NCI-H1105 treated with DMSO at 0.1 percent for 48 hours (cell line): Measurements from ENCODE around the gene RBBP8NL.

Experiments
- DNase-seq: peaks from one replicate; lab custom pipeline; 2025; lab: John Stamatoyannopoulos, UW

Gene RBBP8NL

GRCh38 chr20:62427172-62428001 is at the start of gene RBBP8NL:
Gene RBBP8NL, minus strand, starts transcription at chr20:62427539. Its CDS starts 7,892 bp downstream, at chr20:62419647.
- DNase-seq, result peak; percentile 65

- peak; percentile 10 for DNase-seq
These were observed 48.9 kb upstream of the RBBP8NL start for GRCh38 chr20:62476056-62476838.

GRCh38 chr20:62475772-62476055 is 48.4 kb upstream of the RBBP8NL start, which contains the start of gene GATA5:
Gene GATA5, minus strand, starts transcription at chr20:62475995. Its CDS starts 474 bp downstream, at chr20:62475521.
- no peak for DNase-seq

GRCh38 chr20:62475027-62475771 is 47.9 kb upstream of the RBBP8NL start:
- no peak for DNase-seq

GRCh38 chr20:62474604-62475026 is 47.3 kb upstream of the RBBP8NL start:
- no peak for DNase-seq

- no peak for DNase-seq
These were observed 46.6 kb upstream of the RBBP8NL start for GRCh38 chr20:62473717-62474603.

GRCh38 chr20:62472941-62473585 is 45.7 kb upstream of the RBBP8NL start:
- no peak for DNase-seq

- DNase-seq, result no peak
These were observed 45.0 kb upstream of the RBBP8NL start for GRCh38 chr20:62472138-62472940.

- DNase-seq, result no peak
These were observed 43.1 kb upstream of the RBBP8NL start for GRCh38 chr20:62470459-62470858.

GRCh38 chr20:62470001-62470400 is 42.7 kb upstream of the RBBP8NL start:
- no peak for DNase-seq

GRCh38 chr20:62469352-62469751 is 42.0 kb upstream of the RBBP8NL start:
- no peak for DNase-seq

GRCh38 chr20:62466806-62467537 is 39.6 kb upstream of the RBBP8NL start:
- no peak for DNase-seq

- DNase-seq, result no peak
These were observed 38.9 kb upstream of the RBBP8NL start for GRCh38 chr20:62466072-62466760.

- no peak for DNase-seq
These were observed 37.7 kb upstream of the RBBP8NL start for GRCh38 chr20:62464990-62465389.

- DNase-seq, result no peak
These were observed 37.1 kb upstream of the RBBP8NL start for GRCh38 chr20:62464425-62464770.

- DNase-seq, result no peak
These were observed 36.5 kb upstream of the RBBP8NL start for GRCh38 chr20:62463651-62464424.

- DNase-seq, result no peak
These were observed 35.7 kb upstream of the RBBP8NL start for GRCh38 chr20:62462976-62463592.

GRCh38 chr20:62461834-62462233 is 34.5 kb upstream of the RBBP8NL start:
- DNase-seq, result no peak
